Stimulated activated CD8-positive, alpha-beta memory T cell treated with anti-CD3 and anti-CD28 coated beads, Interleukin-4, amount 100 ng/mL, for 48 hours (primary cell): ENCODE results near the gene SCPEP1.
"Not testable (repeated sequence)": the region's sequence is repeated elsewhere in the genome, so short reads cannot be mapped to it uniquely, and the experiment has no call there.

Experiments
- DNase-seq: peaks from one replicate; pipeline ENCODE4 v3.0.0-alpha.2; 2020

Gene SCPEP1, protein sequence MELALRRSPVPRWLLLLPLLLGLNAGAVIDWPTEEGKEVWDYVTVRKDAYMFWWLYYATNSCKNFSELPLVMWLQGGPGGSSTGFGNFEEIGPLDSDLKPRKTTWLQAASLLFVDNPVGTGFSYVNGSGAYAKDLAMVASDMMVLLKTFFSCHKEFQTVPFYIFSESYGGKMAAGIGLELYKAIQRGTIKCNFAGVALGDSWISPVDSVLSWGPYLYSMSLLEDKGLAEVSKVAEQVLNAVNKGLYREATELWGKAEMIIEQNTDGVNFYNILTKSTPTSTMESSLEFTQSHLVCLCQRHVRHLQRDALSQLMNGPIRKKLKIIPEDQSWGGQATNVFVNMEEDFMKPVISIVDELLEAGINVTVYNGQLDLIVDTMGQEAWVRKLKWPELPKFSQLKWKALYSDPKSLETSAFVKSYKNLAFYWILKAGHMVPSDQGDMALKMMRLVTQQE

DNA sequence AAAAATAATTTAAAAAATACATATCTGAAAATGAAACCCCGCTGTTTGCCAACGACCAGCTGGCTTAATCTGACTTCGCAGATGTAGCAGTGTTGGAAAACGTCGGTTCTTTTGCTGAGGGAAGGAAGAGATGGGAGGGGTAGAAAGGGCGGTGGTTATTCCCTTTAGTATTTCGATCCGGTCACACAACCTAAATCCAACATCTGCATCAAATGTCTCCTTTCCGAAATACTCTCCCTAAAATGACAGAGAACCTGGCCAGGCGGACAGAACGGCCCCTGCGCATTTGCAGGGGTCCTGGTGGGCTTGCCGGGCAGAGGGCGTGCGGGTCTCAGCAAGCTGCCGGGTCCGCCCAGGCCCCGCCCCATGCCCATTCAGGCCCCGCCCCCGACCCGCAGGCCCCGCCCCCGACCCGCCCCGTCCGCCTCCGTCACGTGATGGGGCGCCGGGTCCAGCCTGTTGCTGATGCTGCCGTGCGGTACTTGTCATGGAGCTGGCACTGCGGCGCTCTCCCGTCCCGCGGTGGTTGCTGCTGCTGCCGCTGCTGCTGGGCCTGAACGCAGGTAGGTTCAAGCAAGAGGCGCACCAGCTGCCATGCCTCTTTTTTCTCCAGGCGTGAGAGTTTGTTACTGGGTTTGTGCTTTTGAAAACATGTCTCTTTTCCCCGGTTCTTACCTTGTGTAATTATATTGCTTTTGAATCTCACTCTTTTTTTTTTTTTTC lies at the start of gene SCPEP1:
SCPEP1 (plus strand) TSS at position 459 of the 723 bp plus-strand sequence; CDS start at position 488, 29 bp downstream.
- peak; percentile 84 for DNase-seq

DNA sequence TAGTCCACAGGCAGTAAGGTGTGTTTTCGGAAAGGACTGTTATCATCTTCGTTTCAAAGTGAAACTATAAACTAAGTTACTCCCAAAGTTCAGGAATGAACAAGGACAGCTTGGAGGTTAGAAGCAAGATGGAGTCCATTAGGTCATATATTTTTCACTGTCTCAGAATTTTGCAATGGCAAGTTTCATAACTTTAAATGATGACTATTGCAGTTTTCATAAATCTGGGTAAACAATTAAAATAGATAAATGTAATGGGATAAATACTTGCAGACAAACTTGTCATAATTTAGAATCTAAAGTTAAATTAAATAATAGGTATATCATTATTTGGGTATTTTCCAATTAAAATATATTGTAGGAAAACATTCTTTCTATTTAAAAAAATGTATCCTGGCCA lies 49.3 kb upstream of the SCPEP1 start:
- no peak for DNase-seq

DNA sequence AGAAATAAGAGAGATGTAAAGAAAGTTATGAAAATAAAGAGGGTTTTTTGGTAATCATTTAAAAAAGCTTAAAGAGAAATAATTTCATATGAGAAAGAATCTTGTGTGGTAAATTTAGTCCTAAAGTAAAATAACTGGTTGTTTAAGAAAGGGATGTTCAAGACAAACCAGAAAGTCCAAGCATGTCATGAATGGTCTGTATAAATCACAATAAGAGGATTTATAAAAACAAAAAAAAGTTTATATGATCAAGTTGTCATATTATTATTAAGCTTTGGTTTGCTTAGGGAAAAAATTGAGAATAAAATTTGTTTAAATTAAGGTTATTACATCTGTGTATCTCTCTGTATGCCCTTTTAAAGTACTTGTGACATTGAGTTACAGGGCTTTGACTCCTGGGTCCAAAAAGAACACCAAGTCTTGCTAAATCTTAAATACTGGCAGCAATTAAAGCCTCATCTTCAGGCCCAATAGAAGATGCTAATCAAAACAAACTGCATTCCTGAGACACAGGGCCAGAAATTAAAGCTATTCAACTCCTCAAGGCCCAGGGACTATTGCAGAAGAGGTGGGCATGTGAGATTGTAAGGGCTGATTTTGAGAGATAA lies 48.5 kb upstream of the SCPEP1 start:
- DNase-seq: no peak

DNA sequence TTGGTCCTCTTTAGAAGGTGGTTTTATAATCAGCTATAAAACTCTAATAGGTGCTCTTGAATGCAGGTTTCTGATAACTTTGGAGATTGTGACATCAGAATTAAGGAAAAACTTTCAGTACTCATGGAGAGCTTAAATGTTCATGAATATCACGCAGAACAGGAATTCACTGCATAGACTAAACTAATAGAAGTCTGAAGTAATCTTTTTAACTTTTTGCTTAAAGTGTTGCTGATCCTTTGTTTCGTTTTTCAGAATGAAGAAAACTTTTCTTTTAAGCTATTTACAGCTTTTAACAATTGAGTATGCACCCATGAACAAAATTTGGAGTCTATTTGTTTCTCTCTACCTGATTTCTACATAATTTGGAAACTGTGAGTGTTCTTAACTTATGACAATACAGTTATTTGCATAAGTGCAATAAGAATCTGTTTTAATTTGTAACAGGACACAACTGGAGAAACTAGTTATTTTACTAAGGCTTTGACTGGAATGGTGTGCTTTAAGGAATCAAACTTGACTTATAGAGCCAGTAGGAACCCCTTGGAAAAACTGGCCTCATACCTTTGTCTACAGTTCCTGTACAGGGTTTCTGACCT lies 47.1 kb upstream of the SCPEP1 start:
- DNase-seq: no peak

DNA sequence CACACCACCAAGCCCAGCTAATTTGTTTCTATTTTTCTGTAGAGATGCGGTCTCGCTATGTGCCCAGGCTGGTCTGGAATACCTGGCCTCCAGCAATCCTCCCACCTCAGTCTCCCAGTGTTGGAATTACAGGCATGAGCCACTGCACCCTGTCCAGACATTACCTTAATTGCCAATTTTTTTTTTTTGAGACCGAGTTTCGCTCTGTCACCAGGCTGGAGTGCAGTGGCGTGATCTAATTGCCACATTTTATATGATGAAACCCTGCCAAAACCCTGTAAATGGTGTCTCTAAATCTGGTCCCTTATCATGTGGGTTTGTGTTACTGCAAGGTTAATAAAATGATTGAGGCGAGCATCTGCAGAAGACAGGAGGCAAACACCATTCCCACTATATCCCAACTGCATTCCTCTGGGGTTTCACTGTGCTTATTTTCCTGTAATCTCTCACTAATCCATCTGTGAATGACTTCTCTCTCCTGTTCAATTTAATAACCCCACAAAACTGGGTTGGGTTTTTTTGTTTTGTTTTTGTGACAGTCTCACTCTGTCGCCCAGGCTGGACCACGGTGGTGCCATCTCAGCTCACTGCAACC lies 44.7 kb upstream of the SCPEP1 start:
- no peak for DNase-seq

DNA sequence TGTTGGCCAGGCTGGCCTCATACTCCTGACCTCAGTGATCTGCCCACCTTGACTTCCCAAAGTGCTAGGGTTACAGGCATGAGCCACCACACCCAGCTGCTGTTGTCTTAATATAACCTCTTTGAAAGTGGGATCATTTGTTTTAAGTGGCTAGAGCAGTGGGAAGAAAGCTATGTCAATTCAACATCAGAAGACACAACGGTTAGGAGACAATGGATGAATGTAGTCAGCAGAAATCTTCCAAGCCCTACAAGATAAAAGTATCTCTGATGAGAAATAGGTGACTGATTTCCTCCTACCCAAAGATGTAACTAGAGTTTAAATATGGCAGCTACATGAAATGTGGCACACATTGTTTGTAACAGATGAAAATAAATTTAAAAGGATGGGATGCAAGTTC lies 44.1 kb upstream of the SCPEP1 start:
- no peak for DNase-seq

DNA sequence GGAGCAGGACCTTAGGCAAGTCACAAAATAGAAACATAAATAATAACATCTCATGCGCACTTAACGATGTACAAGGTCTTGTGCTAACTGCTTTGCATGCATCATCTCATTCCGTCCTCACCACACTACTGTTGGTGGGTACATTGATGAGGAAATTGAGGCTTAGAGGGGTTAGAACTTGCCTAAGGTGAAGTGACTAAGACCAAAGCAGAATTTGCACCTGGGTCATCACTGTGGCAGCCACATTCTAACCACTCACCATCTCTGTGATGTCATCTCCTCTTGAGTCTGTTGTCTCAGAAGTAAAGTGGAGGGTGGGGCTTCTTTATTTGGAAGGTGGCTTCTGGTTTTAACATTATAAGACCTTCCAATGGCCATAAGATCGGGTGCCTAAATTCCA lies 43.7 kb upstream of the SCPEP1 start:
- no peak for DNase-seq

DNA sequence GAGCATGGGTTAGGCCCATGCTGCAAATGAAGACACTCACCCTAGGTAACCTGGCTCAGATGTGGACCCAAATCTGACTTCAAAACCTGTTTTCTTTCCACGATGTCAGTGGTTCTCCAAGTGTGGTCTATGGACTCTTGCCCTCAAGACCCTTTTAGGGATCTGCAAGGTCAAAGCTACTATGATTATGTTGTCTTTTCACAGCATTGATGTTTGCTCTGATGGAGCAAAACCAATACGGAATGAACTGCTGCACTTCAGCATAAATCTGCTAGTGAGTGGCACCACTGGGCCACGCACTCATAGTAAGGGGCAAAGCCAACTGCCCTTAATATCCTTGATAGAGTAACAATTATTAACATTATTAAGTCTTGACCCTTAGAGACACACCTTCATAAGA lies 42.5 kb upstream of the SCPEP1 start:
- no peak for DNase-seq

DNA sequence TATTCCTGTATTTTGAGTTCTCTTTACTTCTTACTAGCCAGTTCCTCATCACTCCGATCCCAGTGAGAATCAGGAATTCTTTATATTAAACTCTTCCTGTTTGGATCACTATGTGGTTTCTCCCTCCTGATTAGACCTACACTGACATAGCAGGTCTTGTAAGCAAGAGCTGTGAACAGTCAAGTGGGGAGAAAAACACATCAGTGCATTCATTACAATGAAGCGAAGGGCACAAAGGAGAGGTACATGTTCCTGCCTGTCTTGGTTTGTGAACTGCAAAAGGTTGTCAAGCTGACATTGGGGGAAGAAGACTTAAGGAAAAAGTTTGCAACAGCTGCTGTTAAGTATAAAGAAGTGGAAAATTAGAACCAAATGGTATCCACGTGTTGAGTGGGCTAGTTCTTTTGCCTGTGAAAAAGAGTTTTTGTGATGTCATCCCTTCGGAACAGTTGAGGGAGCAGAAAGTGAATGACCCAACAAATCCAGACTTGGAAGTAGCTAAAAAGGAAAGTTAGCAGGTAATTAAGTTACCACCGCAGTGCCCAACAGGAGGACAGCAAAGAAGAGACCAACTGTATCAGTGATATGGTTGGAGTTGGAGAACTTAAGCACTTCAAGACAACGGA lies 41.1 kb upstream of the SCPEP1 start:
- no peak for DNase-seq

DNA sequence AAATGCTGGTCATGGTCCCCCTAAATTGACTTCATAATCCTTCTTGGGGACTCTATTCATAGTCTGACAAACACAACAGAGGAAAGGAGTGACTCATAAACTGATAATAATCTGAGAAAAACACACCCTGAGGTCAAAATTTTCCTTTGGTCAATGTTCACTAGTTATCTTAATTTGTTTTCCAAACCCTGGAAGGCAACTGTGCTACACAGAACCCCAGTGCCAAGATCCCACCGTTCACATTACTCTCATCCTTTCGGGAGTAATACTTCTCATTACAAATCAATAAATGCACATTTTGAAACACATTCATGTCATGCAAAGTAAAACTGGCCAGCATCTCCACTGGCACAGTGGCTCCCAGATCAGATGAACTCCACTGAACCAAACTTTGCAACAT lies 40.2 kb upstream of the SCPEP1 start:
- DNase-seq: no peak

DNA sequence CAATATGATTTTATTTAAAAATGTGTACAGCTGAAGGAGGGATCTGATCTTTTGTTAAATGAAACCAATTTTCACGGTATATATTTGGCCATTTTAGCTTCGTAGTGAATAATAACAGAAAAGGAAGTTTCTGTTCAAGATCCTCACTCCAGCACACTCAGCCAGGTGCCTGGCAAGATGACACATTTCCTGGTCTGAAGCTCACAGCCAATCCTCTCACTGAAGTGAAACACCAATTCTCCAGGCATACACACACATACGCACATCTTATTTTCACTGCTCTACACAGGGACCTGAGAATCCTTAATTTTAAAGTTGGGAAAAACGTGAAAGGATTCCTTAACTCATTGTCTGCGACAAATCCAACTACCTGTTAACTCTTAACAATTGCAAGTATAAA lies 39.7 kb upstream of the SCPEP1 start:
- not testable (repeated sequence) for DNase-seq

DNA sequence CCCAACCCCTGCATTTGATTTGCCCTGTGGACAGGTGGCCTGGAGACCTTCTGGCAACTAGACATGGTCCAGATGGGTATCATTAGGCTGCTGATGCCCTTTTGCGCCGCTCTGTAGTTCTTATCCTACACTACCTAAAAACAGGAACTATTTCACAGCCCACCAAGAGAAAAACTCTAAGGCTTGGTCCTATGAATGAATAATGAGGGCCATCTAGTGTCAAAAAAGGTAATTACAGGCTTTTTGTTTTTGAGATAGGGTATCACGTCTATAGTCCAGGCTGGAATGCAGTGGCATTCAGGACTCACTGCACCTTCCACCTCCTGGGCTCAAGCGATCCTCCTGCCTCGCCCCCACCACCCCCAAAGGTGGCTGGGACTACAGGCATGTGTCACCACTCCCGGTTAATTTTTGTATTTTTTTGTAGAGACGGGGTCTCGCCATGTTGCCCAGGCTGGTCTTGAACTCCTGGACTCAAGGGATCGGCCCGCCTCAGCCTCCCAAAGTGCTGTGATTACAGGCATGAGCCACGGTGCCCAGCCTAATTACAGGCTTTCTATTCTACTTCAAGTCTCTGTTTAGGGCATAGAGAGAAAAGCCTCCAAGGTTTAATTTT lies 38.0 kb upstream of the SCPEP1 start:
- DNase-seq: no peak

DNA sequence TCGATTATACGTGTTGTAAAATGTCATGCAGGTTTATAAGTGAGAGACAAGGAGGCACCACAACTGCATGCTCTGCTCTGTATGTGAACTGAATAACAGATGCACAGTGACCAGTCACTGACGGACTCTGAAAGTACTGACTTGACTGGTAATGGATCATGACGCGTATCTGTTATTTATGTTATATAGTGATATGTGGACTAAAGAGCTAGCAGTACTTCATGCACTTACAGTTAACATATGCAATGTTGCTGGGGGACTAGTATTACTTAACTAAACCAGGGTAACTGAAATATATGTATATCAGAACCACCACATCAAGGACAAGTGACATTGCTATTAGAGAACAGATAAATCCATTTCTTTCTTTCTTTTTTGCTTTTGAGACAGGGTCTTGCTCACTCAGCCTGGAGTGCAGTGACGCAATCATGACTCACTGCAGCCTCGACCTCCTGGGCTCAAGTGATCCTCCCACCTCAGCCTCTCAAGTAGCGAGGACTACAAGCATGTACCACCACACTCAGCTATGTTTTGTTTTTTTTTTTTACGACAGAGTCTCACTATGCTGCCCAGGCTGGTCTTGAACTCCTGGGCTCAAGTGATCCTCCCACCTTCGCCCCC lies 34.3 kb upstream of the SCPEP1 start:
- DNase-seq: no peak

DNA sequence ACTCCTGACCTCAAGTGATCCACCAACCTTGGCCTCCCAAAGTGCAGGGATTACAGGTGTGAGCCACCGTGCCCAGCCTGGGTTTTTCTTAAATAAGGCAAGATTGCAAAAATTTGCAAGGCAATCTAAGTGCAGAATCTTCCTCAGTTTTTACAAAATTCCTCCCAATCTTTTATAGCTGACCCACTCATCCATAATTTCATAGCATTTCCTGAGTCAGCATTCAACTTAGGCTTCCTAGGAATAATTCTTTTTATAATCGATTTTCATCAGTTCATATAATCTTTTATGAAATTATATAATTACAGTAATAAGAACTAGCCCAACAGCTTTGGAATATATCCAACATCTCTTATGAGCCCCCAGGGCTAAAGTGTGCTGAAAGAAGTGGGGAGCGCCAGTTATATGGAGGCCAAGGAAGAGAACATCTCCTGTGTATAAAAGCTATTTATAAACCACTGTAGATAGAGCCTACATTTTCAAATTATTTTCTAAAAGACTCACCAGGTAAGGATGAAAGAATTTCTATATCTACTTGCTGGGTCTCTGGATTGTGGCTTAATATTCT lies 31.9 kb upstream of the SCPEP1 start:
- DNase-seq: no peak

DNA sequence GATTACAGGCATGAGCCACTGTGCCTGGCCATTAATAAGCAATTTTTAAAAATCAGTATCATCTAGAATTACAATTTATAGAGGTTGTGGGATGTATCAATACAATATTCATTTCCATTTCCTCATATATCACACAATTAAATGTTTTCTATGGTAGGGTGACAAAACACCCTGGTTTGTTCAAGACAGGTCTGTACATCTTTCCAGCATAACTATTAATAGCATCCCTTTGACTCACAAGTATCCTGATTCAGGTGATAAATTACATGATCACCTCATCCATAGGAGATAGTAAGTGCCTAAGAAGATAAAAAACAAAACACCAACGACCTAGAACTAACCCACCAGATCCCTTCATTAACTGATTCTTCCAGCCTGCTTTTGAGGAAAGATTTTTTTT lies 30.2 kb upstream of the SCPEP1 start:
- DNase-seq: no peak

DNA sequence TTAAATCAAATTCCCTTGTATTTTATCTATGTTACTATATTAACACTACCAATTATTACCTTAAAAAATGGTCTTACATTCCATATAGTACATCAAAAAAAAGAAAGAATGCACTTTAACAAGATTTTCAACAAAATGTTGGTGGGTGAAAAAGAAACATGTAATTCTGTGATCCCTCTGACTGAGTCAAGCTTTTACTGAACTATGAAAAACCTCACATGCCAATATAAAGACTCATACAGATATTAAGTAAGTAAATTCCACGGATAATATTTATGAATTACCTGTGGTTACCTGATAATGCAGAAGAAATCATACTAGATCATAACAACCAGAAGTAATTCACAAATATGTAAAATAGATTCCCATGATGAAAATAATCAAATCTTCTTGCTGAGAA lies 29.4 kb upstream of the SCPEP1 start:
- no peak for DNase-seq

DNA sequence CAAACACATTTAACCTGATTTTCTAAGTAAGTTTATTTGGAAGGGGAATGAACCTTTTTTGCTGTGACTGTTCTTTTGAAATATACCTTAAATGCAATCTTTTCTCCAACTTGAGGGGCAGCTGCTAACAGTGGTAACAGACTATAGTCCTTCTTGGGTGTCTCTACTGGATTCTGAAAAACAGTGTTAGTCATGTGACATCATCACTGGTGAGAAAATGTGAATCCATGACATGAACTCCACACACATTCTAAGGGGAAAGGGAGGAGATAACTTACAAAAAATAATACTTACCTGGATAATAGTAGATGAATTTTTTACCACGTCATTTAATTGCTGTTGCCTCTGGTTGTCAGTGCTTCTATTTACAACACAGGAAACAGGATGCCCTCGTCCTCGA lies 28.3 kb upstream of the SCPEP1 start:
- DNase-seq: no peak

DNA sequence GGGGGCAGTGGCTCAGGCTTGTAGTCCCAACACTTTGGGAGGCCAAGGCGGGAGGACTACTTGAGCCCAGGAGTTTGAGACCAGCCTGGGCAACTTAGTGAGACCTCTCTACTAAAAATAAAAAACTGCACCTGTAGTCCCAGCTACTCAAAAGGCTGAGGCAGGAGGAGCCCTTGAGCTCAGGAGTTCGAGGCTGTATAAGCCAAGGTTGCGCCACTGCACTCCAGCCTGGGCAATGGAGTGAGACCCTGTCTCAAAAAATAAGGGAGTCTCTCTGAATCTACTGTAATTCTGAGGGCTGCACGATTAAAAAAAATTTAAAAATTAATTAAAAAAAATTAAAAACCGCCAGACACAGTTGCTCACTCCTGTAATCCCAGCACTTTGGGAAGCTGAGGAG lies 20.9 kb upstream of the SCPEP1 start:
- DNase-seq: no peak

DNA sequence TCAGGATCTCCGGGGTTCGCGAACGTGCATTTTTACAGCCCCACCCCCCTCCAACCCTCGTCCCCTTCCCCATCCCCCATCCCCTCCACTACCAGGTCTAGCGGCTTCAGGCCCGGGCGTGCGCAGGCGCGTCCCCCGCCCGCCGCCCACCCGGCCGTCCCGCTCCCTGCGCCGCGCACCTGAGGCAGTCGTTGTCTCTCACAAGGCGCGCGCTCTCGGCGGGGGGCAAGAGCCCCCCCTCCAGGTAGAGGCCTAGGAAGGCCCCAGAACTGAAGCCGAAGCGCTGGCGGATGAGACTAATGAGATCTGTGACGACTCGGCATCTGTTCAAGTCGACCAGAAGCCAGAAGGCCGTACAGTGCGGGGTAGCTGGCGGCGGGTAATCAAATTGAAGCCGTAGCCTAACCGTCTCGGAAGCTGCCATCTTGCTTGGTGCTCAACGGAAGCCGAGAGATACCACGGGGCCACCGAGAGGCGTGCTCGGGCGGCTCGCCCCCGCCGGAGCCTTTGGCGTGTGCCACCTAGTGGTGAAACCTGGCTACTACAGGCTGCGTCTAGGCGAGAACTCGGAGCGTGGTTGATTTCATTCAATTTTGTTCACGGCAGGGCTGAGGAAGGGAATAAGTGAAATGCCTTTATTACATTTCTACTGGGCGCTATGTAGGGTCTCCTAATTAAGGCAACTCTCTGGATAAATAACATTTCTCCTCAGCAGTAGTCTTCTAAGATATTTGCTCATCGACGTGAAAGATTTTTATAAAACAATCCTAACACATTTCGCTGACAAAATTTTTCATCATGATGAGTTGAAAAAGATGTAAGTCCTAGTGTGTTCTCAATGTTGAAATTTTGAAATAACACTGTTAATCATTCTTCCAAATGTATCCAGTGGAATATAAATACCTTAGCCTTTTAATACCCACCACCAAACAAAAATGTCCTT lies 17.1 kb upstream of the SCPEP1 start, which contains the start of gene COIL:
COIL (minus strand) TSS at position 455 of the 943 bp plus-strand sequence; CDS start at position 424, 31 bp downstream.
- peak; percentile 98 for DNase-seq

DNA sequence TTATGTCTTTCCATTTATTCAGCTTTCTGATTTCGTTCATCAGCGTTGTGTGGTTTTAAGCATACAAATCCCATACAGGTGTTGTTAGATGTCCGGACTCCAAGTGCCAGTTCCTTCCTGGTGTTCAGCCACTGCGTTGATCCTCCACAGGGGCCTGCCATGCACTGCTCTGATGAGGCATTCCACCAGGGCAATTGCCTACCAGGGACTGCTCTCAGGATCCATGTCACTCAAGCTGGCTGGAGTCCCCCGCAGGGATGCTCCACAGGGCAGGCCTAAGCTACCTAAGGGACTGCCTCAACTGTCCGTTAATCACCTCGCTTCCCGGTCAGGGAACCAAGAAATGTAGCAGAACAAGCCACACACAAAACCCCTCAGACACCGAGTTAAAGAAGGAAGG lies 12.7 kb upstream of the SCPEP1 start:
- not testable (repeated sequence) for DNase-seq
